HG02763 (cell line): ENCODE results near the gene ALAS1.

ENCODE experiments used
- ATAC-seq: cut with Tn5 transposase; IDR thresholded peaks from one replicate; pipeline ENCODE4 v1.9.1; 2021; ENCODE audit warnings: mild to moderate bottlenecking, moderate library complexity; ENCODE audit not compliant: unreplicated experiment

ALAS1 gene

GRCh38 chr3:52198643-52199608, 966 bp downstream of the ALAS1 start:
- ATAC-seq: no peak

GRCh38 chr3:52200981-52201679, 3.2 kb downstream of the ALAS1 start:
- ATAC-seq: no peak

GRCh38 chr3:52202384-52203077, 4.6 kb downstream of the ALAS1 start:
- ATAC-seq: no peak

- no peak for ATAC-seq
Measured at GRCh38 chr3:52203701-52204100, 5.7 kb downstream of the ALAS1 start.

GRCh38 chr3:52204337-52205073, 6.5 kb downstream of the ALAS1 start:
- no peak for ATAC-seq

- no peak for ATAC-seq
Measured at GRCh38 chr3:52205727-52206372, 7.9 kb downstream of the ALAS1 start.

GRCh38 chr3:52208556-52208955, 10.6 kb downstream of the ALAS1 start:
- ATAC-seq: no peak

GRCh38 chr3:52210037-52210436, 12.1 kb downstream of the ALAS1 start:
- ATAC-seq: no peak

- no peak for ATAC-seq
Measured at GRCh38 chr3:52210550-52211046, 12.6 kb downstream of the ALAS1 start.

- no peak for ATAC-seq
Measured at GRCh38 chr3:52211268-52211891, 13.4 kb downstream of the ALAS1 start.

GRCh38 chr3:52213005-52213404, 15.0 kb downstream of the ALAS1 start:
- ATAC-seq: no peak

- ATAC-seq: no peak
Measured at GRCh38 chr3:52213901-52214300, 15.9 kb downstream of the ALAS1 start.

GRCh38 chr3:52215351-52215750, 17.4 kb downstream of the ALAS1 start:
- no peak for ATAC-seq

GRCh38 chr3:52216585-52217408, 18.8 kb downstream of the ALAS1 start:
- ATAC-seq: no peak

- no peak for ATAC-seq
Measured at GRCh38 chr3:52217409-52217805, 19.4 kb downstream of the ALAS1 start.

GRCh38 chr3:52218026-52218425, 20.1 kb downstream of the ALAS1 start:
- ATAC-seq: no peak

- no peak for ATAC-seq
Measured at GRCh38 chr3:52218454-52218853, 20.5 kb downstream of the ALAS1 start.

GRCh38 chr3:52218937-52219650, 21.1 kb downstream of the ALAS1 start:
- ATAC-seq: no peak
